HG03039 (cell line): ENCODE results near the gene PFDN4.
"Not testable (repeated sequence)": the region's sequence is repeated elsewhere in the genome, so short reads cannot be mapped to it uniquely, and the experiment has no call there.

Source experiments
- ATAC-seq: cut with Tn5 transposase; IDR thresholded peaks from one replicate; pipeline ENCODE4 v1.9.1; 2021; ENCODE audit warnings: mild to moderate bottlenecking, moderate library complexity; ENCODE audit not compliant: unreplicated experiment

The PFDN4 gene

GRCh38 chr20:54223285-54223684, 15.4 kb downstream of the PFDN4 start:
- ATAC-seq = no peak

GRCh38 chr20:54223751-54224150, 15.9 kb downstream of the PFDN4 start:
- ATAC-seq = no peak

- not testable (repeated sequence) for ATAC-seq
These were observed 16.8 kb downstream of the PFDN4 start for GRCh38 chr20:54224642-54225041.

GRCh38 chr20:54227241-54227640, 19.4 kb downstream of the PFDN4 start:
- peak; percentile 67 for ATAC-seq

GRCh38 chr20:54227751-54228150, 19.9 kb downstream of the PFDN4 start:
- ATAC-seq = no peak

- ATAC-seq = no peak
These were observed 21.0 kb downstream of the PFDN4 start for GRCh38 chr20:54228841-54229240.

GRCh38 chr20:54229566-54230160, 21.8 kb downstream of the PFDN4 start:
- no peak for ATAC-seq

GRCh38 chr20:54231036-54231435, 23.1 kb downstream of the PFDN4 start:
- no peak for ATAC-seq

- ATAC-seq = no peak
These were observed 27.1 kb downstream of the PFDN4 start for GRCh38 chr20:54234991-54235390.

- no peak for ATAC-seq
These were observed 29.4 kb downstream of the PFDN4 start for GRCh38 chr20:54237116-54237943.

- ATAC-seq = no peak
These were observed 36.2 kb downstream of the PFDN4 start for GRCh38 chr20:54244113-54244512.

GRCh38 chr20:54248705-54249104, 40.8 kb downstream of the PFDN4 start:
- ATAC-seq = not testable (repeated sequence)

GRCh38 chr20:54250691-54251090, 42.8 kb downstream of the PFDN4 start:
- no peak for ATAC-seq

GRCh38 chr20:54251096-54251495, 43.2 kb downstream of the PFDN4 start:
- no peak for ATAC-seq

GRCh38 chr20:54254596-54254995, 46.7 kb downstream of the PFDN4 start:
- no peak for ATAC-seq

GRCh38 chr20:54255157-54255556, 47.3 kb downstream of the PFDN4 start:
- ATAC-seq = no peak

- ATAC-seq = no peak
These were observed 48.3 kb downstream of the PFDN4 start for GRCh38 chr20:54256202-54256601.

GRCh38 chr20:54257071-54257816, 49.4 kb downstream of the PFDN4 start:
- no peak for ATAC-seq

GRCh38 chr20:54260116-54260515, 52.2 kb downstream of the PFDN4 start:
- ATAC-seq = no peak

- ATAC-seq = no peak
These were observed 54.8 kb downstream of the PFDN4 start for GRCh38 chr20:54262671-54263070.

- ATAC-seq = no peak
These were observed 55.3 kb downstream of the PFDN4 start for GRCh38 chr20:54263116-54263690.
